ENCODE data around the gene VCL. TPM values are rescaled to one million over a fixed set of nuclear protein-coding genes. Genes with fewer than 3 reads are reported as not detected.

The VCL gene
- total and polyA plus RNA-seq, 9 of the 15 experiments (the other 6 are each of a cell fraction or from before 2014, with no cell fraction given), result 29.8 to 186 (median 76.4) TPM

DNA sequence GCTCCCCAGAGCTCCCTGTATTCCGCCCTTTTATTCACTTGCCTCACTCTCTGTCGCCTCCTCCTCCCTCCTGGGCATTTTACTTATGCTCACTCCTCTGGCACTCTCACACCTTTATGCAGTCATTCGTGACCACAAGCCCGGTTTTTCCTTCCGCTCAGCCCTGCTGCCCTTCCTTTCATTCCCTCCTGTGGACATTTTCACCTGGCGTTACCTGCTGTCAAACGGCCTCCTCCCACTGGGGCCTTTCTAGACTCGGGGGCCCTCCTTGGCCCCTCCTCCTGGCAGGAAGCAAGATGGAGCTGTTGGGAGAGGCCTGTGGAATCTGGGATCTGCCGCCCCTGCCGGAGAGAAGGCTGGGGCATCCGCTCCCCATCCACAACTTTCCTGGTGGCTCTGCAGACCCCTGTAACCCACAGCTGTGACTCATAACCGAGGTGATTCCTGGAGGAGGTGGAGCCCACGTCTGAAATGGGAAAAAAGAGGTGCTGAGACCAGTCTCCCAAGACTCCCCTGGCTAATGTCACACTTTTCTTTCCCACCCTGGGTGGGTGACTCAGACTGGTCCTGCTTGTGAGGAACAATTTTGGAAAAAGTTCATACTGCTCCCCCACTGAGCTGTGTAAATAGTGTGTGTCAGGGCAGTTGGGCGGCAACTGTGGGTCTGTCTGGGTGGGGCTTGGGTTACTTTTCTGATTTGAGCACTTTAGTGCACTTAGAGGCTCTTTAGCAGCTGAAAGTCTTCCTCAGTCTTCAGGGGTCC lies 1.2 kb downstream of the VCL start (continued):
- TF ChIP-seq, protein P1, sequence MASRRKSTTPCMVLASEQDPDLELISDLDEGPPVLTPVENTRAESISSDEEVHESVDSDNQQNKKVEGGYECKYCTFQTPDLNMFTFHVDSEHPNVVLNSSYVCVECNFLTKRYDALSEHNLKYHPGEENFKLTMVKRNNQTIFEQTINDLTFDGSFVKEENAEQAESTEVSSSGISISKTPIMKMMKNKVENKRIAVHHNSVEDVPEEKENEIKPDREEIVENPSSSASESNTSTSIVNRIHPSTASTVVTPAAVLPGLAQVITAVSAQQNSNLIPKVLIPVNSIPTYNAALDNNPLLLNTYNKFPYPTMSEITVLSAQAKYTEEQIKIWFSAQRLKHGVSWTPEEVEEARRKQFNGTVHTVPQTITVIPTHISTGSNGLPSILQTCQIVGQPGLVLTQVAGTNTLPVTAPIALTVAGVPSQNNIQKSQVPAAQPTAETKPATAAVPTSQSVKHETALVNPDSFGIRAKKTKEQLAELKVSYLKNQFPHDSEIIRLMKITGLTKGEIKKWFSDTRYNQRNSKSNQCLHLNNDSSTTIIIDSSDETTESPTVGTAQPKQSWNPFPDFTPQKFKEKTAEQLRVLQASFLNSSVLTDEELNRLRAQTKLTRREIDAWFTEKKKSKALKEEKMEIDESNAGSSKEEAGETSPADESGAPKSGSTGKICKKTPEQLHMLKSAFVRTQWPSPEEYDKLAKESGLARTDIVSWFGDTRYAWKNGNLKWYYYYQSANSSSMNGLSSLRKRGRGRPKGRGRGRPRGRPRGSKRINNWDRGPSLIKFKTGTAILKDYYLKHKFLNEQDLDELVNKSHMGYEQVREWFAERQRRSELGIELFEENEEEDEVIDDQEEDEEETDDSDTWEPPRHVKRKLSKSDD (conservative IDR thresholded peaks at IDR 0.05; ENCODE audit: low read length), result no peak
- no peak for TF ChIP-seq SAFB (IDR thresholded peaks at IDR 0.05; ENCODE audit: borderline replicate concordance, low read depth, low read length)
- TF ChIP-seq ZNF184 (CRISPR knock-in tag; IDR thresholded peaks at IDR 0.05), result no peak
- no peak for TF ChIP-seq ZNF75A (CRISPR knock-in tag; IDR thresholded peaks at IDR 0.05)
- TF ChIP-seq SREBF1 (IDR thresholded peaks at IDR 0.05; ENCODE audit: borderline replicate concordance, low read depth, low read length), result no peak
- peak; percentile 52 for TF ChIP-seq SUPT5H (IDR thresholded peaks at IDR 0.05)
- no peak for TF ChIP-seq KLF6 (CRISPR knock-in tag; IDR thresholded peaks at IDR 0.05; ENCODE audit: borderline replicate concordance)
- TF ChIP-seq L3MBTL2 (IDR thresholded peaks at IDR 0.05), result no peak
- TF ChIP-seq ZNF586 (CRISPR knock-in tag; conservative IDR thresholded peaks at IDR 0.05), result no peak
- TF ChIP-seq, protein P2, sequence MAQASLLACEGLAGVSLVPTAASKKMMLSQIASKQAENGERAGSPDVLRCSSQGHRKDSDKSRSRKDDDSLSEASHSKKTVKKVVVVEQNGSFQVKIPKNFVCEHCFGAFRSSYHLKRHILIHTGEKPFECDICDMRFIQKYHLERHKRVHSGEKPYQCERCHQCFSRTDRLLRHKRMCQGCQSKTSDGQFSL (CRISPR knock-in tag; IDR thresholded peaks at IDR 0.05), result peak; percentile 55
- TF ChIP-seq, protein P2 (tag; IDR thresholded peaks at IDR 0.05), result peak in 1 of 2 experiments; percentile 17; a peak in 1 of 4 replicates
- TF ChIP-seq HIVEP1 (CRISPR knock-in tag; IDR thresholded peaks at IDR 0.05), result no peak
- TF ChIP-seq NR4A1 (CRISPR knock-in tag; IDR thresholded peaks at IDR 0.05), result no peak
- no peak for TF ChIP-seq NR4A1 (tag; IDR thresholded peaks at IDR 0.05)
- TF ChIP-seq ZNF134 (CRISPR knock-in tag; conservative IDR thresholded peaks at IDR 0.05), result no peak
- TF ChIP-seq PRPF4 (IDR thresholded peaks at IDR 0.05; ENCODE audit: insufficient read depth, low read depth, low read length, poor library complexity, severe bottlenecking), result no peak
- no peak for TF ChIP-seq SNRNP70 (optimal IDR thresholded peaks at IDR 0.05; ENCODE audit: low read depth, low read length)
- peak; percentile 61; the same call in 1 of the 2 replicates for TF ChIP-seq GATAD2A (IDR thresholded peaks at IDR 0.05)
- peak; percentile 38; the same call in 1 of the 2 replicates for TF ChIP-seq HDAC2 (IDR thresholded peaks at IDR 0.05)
- TF ChIP-seq, protein P3, sequence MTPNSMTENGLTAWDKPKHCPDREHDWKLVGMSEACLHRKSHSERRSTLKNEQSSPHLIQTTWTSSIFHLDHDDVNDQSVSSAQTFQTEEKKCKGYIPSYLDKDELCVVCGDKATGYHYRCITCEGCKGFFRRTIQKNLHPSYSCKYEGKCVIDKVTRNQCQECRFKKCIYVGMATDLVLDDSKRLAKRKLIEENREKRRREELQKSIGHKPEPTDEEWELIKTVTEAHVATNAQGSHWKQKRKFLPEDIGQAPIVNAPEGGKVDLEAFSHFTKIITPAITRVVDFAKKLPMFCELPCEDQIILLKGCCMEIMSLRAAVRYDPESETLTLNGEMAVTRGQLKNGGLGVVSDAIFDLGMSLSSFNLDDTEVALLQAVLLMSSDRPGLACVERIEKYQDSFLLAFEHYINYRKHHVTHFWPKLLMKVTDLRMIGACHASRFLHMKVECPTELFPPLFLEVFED (CRISPR knock-in tag; conservative IDR thresholded peaks at IDR 0.05), result 0 out of 2 replicates have a peak, but pooled peaks have one; percentile 71
- no peak for TF ChIP-seq BDP1 (IDR thresholded peaks at IDR 0.05; ENCODE audit: insufficient read depth, insufficient read length)
- no peak for TF ChIP-seq ZNF165 (CRISPR knock-in tag; IDR thresholded peaks at IDR 0.05; ENCODE audit: borderline replicate concordance)
- TF ChIP-seq SMARCB1 (IDR thresholded peaks at IDR 0.05; ENCODE audit: insufficient read length, low read depth), result no peak
- TF ChIP-seq ESRRB (CRISPR knock-in tag; IDR thresholded peaks at IDR 0.05; ENCODE audit: borderline replicate concordance), result no peak
- TF ChIP-seq, protein P4, sequence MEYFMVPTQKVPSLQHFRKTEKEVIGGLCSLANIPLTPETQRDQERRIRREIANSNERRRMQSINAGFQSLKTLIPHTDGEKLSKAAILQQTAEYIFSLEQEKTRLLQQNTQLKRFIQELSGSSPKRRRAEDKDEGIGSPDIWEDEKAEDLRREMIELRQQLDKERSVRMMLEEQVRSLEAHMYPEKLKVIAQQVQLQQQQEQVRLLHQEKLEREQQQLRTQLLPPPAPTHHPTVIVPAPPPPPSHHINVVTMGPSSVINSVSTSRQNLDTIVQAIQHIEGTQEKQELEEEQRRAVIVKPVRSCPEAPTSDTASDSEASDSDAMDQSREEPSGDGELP (CRISPR knock-in tag; IDR thresholded peaks at IDR 0.05; ENCODE audit: borderline replicate concordance), result peak; percentile 71

All from K562 (cell line).